HG03558 (cell line): ENCODE measurements around the gene CCN5.

Experiments used
- ATAC-seq: cut with Tn5 transposase; IDR thresholded peaks from one replicate; pipeline ENCODE4 v1.9.1; 2021; ENCODE audit warnings: moderate number of reproducible peaks; ENCODE audit not compliant: unreplicated experiment; ENCODE audit errors: extremely low read depth

CCN5 gene

DNA sequence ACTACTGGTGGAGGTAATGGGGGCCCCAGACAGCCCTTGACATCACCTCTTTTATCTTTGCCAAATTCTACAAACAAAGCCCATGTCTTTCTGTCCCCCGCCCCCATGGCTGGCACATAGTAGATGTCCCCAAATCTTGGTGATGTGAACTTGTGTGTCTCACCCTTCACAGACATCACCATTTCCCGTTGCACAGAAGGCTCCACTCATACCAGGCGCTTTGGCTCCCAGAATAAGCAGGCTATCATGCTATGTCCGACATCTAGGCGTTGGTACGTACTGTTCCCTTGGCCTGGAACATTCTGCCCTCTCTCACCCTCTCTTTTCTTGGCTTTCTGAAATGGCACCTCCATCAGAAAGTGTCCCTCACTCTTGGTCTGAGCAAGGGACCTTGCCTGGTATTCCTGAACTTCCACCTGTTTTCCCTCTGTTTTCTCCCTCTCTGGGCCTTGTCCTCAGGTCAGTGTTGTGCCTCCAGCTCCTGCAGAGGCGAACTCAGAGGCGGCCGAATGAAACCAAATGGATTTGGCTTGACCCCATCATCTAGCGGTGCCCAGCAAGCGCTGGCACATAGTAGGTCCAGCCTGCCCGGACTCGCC is 968 bp upstream of the CCN5 start:
- no peak for ATAC-seq

GRCh38 chr20:44715499-44716308 is 535 bp downstream of the CCN5 start:
- no peak for ATAC-seq

GRCh38 chr20:44716309-44717106 is 1.3 kb downstream of the CCN5 start:
- no peak for ATAC-seq

GRCh38 chr20:44717986-44718385 is 2.8 kb downstream of the CCN5 start:
- no peak for ATAC-seq

DNA sequence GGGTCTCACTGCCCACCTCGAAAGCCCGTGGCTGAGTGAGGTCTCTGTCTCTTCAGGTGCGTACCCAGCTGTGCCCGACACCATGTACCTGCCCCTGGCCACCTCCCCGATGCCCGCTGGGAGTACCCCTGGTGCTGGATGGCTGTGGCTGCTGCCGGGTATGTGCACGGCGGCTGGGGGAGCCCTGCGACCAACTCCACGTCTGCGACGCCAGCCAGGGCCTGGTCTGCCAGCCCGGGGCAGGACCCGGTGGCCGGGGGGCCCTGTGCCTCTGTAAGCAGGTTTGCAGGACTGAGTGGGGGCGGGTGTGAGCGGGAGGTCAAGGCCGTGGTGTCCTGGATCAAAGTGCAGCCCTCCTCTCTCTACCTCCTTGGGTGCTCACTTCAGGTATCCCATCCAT is 4.7 kb downstream of the CCN5 start:
- no peak for ATAC-seq

- no peak for ATAC-seq
Observed at GRCh38 chr20:44720621-44720996, 5.4 kb downstream of the CCN5 start.

- ATAC-seq = no peak
Observed at GRCh38 chr20:44720997-44721784, 6.0 kb downstream of the CCN5 start.

DNA sequence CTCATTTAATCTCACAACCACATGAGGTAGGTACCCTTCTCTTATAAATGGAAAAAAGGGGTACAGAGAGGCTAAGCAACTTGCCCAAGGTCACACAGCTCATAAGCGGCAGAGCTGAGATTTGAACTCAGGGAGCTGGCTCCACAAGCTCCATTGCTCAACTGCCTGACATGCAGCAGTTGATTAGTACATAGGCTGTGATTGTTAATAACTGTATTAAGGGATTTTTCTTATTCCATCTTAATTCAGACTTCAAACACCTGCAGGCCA is 6.6 kb downstream of the CCN5 start:
- ATAC-seq = no peak

- ATAC-seq = no peak
Observed at GRCh38 chr20:44722990-44723389, 7.8 kb downstream of the CCN5 start.

DNA sequence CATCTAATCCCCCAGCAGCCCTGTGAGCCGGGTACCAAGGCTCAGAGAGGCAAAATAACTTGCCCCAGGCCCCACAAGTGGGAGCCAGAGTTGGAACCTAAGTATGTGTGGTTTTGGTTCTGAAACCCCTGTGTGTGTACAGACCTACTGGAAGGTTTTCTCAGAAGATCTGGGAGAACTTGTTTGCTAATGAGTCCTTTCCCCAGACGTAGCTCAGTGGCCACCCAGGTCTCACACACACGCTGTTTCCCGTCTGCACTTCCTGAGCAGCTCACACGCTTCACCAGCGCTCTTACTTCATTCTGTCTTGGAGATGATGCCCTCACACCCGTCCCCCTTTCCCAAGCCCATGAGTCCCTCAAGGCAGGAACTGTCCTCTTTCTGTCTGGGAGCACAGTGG is 8.2 kb downstream of the CCN5 start:
- no peak for ATAC-seq

- ATAC-seq = no peak
Observed at GRCh38 chr20:44723798-44724362, 8.7 kb downstream of the CCN5 start.

DNA sequence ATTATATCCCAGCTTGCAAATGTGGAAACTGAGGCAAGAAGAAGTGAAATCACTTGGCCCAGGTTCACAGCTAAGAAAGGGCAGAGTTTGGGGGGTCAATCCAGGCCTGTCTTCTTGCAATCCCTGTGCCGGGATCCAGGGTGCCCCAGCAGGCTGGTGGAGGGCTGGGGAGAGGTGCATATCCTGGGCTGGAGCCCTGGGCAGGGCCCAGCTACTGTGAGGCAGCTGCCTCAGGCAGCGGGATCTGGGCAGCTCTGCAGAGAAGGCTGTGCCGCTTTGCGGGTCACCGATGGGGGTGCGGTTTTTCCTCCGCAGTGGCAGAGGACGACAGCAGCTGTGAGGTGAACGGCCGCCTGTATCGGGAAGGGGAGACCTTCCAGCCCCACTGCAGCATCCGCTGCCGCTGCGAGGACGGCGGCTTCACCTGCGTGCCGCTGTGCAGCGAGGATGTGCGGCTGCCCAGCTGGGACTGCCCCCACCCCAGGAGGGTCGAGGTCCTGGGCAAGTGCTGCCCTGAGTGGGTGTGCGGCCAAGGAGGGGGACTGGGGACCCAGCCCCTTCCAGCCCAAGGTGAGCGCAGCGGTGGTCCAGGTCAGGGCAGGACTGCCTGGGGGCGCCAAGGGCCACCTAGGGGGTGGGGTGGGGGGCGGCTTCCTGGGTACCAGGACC is 9.4 kb downstream of the CCN5 start:
- no peak for ATAC-seq

GRCh38 chr20:44725837-44726236 is 10.7 kb downstream of the CCN5 start:
- ATAC-seq = no peak

- no peak for ATAC-seq
Observed at GRCh38 chr20:44727039-44727438, 11.9 kb downstream of the CCN5 start.

GRCh38 chr20:44727651-44728050 is 12.5 kb downstream of the CCN5 start:
- no peak for ATAC-seq

- no peak for ATAC-seq
Observed at GRCh38 chr20:44728801-44729443, 13.8 kb downstream of the CCN5 start.

DNA sequence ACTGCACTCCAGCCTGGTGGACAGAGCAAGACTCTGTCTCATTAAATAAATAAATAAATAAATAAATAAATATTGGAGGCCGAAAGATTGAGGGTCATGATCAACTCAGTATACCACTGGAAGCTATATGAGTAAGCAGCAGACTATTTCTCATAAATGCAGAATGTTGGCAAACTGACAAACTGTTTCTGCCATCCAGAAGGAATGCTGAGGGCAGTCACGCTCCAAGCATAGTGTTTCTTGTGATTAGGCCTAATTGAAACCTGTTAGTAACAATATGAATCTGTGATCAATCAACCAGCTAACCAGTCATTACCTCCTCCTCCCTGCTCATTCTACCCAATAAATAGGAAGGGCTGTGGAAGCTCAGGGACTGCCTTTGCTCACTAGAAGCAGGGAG is 15.3 kb downstream of the CCN5 start:
- ATAC-seq = no peak

DNA sequence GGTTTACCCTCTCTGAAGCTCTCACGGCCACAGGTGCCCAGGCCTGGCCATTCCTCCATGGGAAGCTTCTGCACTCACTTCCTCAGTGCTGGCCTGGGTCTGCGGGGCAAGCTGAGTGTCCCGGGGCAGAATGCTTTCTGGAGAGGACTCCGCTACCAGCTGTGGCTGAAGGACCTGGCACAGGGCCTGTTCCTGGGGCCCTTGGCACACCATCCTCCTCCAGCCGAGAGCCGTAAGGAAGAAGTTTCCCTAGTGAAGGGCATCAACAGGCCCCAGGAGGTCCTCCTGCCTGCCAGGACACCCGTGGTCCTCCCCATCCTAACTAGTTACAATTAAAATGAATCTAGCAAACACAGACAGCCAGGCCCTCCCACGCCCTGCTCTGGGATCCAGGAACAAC is 16.5 kb downstream of the CCN5 start:
- no peak for ATAC-seq

DNA sequence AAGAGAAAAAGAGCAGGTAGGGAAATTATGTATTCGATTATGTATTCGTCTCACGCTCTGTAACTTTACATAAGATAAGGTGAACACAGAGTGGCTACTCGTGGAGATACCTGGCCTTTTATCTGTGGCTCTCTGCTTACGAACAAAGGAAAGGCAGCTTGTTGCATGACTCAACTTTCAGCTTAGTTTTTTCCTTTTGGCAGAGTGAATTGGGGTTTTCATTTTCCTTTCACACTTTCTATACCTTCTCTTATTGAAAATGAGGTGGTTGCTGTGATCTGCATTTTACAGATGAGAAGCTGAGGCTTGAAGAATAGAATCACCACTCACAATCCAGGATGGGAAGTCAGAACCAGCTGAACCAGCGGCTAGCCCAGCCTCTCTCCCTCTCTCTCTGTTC is 17.2 kb downstream of the CCN5 start:
- ATAC-seq = no peak
